Measurements from ENCODE around the gene CNEP1R1. TPM values are rescaled to one million over a fixed set of nuclear protein-coding genes. Genes with fewer than 3 reads are reported as not detected.

The CNEP1R1 gene
- total RNA-seq, 1 donor from 2014 or later = 23.9 TPM

- Histone ChIP-seq H3K27me3 (ENCODE audit: control insufficient read depth, insufficient read depth, low read length) (no peaks in the 10 kb centered on the region), H3K36me3 (ENCODE audit: control insufficient read depth, insufficient read depth, low read length) (no peaks in the 10 kb centered on the region), H3K4me3 (ENCODE audit: low read depth, low read length) (no peak overlapping the region)
- no peak for DNase-seq (ENCODE audit: low read depth)
- TF ChIP-seq CTCF (IDR thresholded peaks at IDR 0.05; ENCODE audit: insufficient read depth, low read length, poor library complexity, severe bottlenecking) = no peak
Measured at GRCh38 chr16:49987381-49987780, 37.6 kb upstream of the CNEP1R1 start.

- Histone ChIP-seq H3K36me3 (ENCODE audit: control insufficient read depth, insufficient read depth, low read length) (no peaks in the 10 kb centered on the region), H3K27me3 (ENCODE audit: control insufficient read depth, insufficient read depth, low read length) (no peaks in the 10 kb centered on the region), H3K4me3 (ENCODE audit: low read depth, low read length) (no peak overlapping the region)
- no peak for DNase-seq (ENCODE audit: low read depth)
- no peak for TF ChIP-seq CTCF (IDR thresholded peaks at IDR 0.05; ENCODE audit: insufficient read depth, low read length, poor library complexity, severe bottlenecking)
Measured at GRCh38 chr16:49992825-49993224, 32.2 kb upstream of the CNEP1R1 start.

- Histone ChIP-seq H3K27me3 (ENCODE audit: control insufficient read depth, insufficient read depth, low read length) (no peaks in the 10 kb centered on the region), H3K36me3 (ENCODE audit: control insufficient read depth, insufficient read depth, low read length) (no peaks in the 10 kb centered on the region), H3K4me3 (ENCODE audit: low read depth, low read length) (no peak overlapping the region)
- no peak for TF ChIP-seq CTCF (IDR thresholded peaks at IDR 0.05; ENCODE audit: insufficient read depth, low read length, poor library complexity, severe bottlenecking)
- no peak for DNase-seq (ENCODE audit: low read depth)
Measured at GRCh38 chr16:49993579-49993978, 31.4 kb upstream of the CNEP1R1 start.

GRCh38 chr16:49994006-49994405 is 31.0 kb upstream of the CNEP1R1 start:
- no peak for TF ChIP-seq CTCF (IDR thresholded peaks at IDR 0.05; ENCODE audit: insufficient read depth, low read length, poor library complexity, severe bottlenecking)
- Histone ChIP-seq H3K4me3 (ENCODE audit: low read depth, low read length) (no peak overlapping the region), H3K36me3 (ENCODE audit: control insufficient read depth, insufficient read depth, low read length) (no peaks in the 10 kb centered on the region), H3K27me3 (ENCODE audit: control insufficient read depth, insufficient read depth, low read length) (no peaks in the 10 kb centered on the region)
- DNase-seq (ENCODE audit: low read depth) = no peak

GRCh38 chr16:49995720-49996119 is 29.3 kb upstream of the CNEP1R1 start:
- DNase-seq (ENCODE audit: low read depth) = no peak
- Histone ChIP-seq H3K4me3 (ENCODE audit: low read depth, low read length) (no peak overlapping the region), H3K27me3 (ENCODE audit: control insufficient read depth, insufficient read depth, low read length) (no peaks in the 10 kb centered on the region), H3K36me3 (ENCODE audit: control insufficient read depth, insufficient read depth, low read length) (no peaks in the 10 kb centered on the region)
- no peak for TF ChIP-seq CTCF (IDR thresholded peaks at IDR 0.05; ENCODE audit: insufficient read depth, low read length, poor library complexity, severe bottlenecking)

- DNase-seq (ENCODE audit: low read depth) = no peak
- Histone ChIP-seq H3K27me3 (ENCODE audit: control insufficient read depth, insufficient read depth, low read length) (no peaks in the 10 kb centered on the region), H3K4me3 (ENCODE audit: low read depth, low read length) (no peak overlapping the region), H3K36me3 (ENCODE audit: control insufficient read depth, insufficient read depth, low read length) (no peaks in the 10 kb centered on the region)
- TF ChIP-seq CTCF (IDR thresholded peaks at IDR 0.05; ENCODE audit: insufficient read depth, low read length, poor library complexity, severe bottlenecking) = no peak
Measured at GRCh38 chr16:49997721-49998251, 27.2 kb upstream of the CNEP1R1 start.

All from kidney epithelial cell (primary cell).